ENCODE measurements around the gene PHOX2A.
A peak's percentile ranks its signal among the peaks of the same experiment; 100 is the strongest.

PHOX2A gene

GRCh38 chr11:72191961-72192381, 52.0 kb downstream of the PHOX2A start, which contains the start of gene FOLR1:
FOLR1 (plus strand) TSS chr11:72192140; CDS start chr11:72192174, 34 bp downstream.
- DNase-seq (ENCODE audit: insufficient read length, low spot score), result peak; percentile 80
- peak; percentile 66 for FAIRE-seq

- FAIRE-seq (peak; percentile 28), DNase-seq (ENCODE audit: insufficient read length, low spot score) (no peak)
These were observed 53.3 kb downstream of the PHOX2A start for GRCh38 chr11:72190631-72191071.

DNA sequence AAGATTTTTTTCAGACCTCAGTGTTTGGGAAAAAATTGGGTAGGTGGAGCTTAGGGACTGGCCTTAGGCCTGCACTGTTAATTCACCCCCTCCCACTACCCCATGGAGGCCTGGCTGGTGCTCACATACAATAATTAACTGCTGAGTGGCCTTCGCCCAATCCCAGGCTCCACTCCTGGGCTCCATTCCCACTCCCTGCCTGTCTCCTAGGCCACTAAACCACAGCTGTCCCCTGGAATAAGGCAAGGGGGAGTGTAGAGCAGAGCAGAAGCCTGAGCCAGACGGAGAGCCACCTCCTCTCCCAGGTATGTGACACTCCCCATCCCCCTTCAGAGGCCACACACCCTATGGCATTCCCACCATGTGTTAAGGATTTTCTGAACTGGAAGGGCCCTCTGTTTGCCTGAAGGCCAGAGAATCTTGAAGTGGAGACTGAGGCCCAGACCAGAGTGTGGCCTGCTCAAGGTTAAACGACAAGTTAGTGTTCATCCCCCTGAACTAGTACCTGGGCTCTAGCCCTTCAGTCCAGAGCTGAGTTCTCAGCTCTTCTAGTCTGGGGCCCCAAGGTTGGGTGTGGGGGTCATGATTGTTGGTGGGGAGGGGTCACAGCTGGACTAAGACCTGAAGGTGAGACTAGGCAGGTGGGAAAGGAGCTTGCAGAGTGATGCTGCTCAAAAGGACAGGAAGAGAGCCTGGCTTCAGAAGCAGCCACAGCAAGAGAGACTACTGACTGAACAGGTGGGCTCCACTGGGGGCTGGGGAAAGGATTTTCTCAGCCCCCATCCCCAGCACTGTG, 54.3 kb downstream of the PHOX2A start:
- FAIRE-seq, result no peak

More for the DNA sequence above, 54.3 kb downstream of the PHOX2A start:
- DNase-seq (ENCODE audit: insufficient read length, low spot score), result no peak
